ENCODE data around the gene NELL2.

- TF ChIP-seq CTCF (conservative IDR thresholded peaks at IDR 0.05; ENCODE audit: low read length): no peak
- no peak for TF ChIP-seq EZH2phosphoT487 (IDR thresholded peaks at IDR 0.05; ENCODE audit: borderline replicate concordance, low read depth, low read length)
Measured at GRCh38 chr12:44647917-44648690, 228.0 kb downstream of the NELL2 start.

All from OCI-LY7 (cell line).